NCI-H2196 treated with DMSO at 0.1 percent for 48 hours (cell line): ENCODE measurements around the gene HMGN3.
A peak's percentile ranks its signal among the peaks of the same experiment; 100 is the strongest.

Experiments
- DNase-seq: peaks from one replicate; lab custom pipeline; 2025; ENCODE audit not compliant: unreplicated experiment; lab: John Stamatoyannopoulos, UW

The HMGN3 gene

DNA sequence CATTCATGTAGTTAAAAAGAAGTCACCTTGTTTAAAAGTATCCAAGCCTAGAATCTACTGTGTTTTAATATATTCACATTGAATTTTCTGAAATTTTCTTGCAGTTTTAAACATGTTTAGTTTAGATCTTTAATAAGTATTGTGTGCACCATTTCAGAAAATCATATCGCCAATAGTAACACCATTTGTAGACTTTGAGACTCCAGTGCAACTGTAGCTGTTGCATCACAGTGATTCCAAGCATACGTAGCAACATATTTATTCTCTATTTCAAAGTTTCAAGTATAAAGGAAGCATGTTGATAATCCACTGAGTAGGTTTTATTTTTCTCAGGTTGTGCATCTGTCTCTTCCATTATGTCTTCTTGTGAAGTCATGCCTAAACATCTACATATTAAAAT is 46.4 kb downstream of the HMGN3 start:
- DNase-seq = no peak

DNA sequence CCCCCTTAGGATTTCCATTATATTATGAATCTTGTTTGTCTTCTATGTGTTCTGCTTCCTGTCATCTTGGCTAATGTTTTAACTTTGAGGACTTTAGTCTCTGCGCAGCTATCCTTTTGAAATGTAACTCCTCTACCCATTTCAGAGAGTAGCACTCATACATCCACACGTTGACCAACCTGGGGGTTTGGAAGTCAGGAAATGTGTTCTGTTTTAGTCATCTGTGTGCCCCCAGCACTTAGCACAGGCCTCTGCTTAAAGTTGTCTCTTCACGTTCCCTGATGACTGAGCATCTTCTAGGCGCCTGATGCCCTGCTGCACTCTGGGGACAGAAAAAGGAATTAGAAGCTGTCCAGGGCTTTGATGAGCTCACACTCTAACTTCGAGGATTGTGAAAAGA is 47.9 kb downstream of the HMGN3 start:
- no peak for DNase-seq

DNA sequence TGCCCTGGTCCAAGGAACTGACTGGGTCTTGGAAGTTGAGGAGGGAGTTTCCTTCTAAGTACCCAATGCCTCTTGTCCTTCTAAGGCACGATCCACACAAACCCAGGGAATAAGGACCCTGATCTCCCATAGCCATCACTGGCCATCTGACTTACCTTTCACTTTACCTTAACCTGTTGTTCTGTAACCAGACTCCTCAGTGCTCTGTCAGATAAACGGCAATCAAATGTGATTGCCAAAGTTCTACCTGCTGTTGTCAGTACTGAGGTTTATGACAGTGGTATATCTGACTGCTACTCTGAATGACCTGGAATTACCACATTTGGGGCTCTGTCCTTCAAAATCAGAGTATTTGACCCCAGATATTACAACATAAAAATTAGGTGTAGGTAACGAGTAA is 49.8 kb downstream of the HMGN3 start:
- DNase-seq = no peak

GRCh38 chr6:79184086-79184485 is 50.4 kb downstream of the HMGN3 start:
- DNase-seq = no peak

GRCh38 chr6:79180052-79180451 is 54.4 kb downstream of the HMGN3 start:
- DNase-seq = no peak

DNA sequence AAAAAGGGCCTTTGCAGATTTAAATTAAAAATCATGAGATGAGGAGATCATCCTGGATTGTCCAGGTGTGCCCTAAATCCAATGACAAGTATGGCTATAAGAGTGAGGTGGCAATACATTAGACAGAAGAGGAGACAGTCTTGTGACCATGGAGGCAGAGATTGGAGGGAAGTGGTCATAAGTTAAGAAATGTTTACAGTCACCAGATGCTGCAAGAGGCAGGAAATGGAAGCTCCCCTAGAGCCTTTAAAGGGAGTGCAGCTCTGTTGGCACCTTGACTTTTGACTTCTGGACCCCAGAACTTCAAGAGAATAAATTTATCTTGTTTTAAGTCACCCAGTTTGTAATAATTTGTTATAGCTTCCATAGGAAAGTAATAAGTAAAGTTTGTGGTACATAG is 61.1 kb downstream of the HMGN3 start:
- DNase-seq = no peak

GRCh38 chr6:79170959-79171358 is 63.5 kb downstream of the HMGN3 start:
- peak; percentile 38 for DNase-seq

GRCh38 chr6:79170431-79170830 is 64.1 kb downstream of the HMGN3 start:
- DNase-seq = no peak

DNA sequence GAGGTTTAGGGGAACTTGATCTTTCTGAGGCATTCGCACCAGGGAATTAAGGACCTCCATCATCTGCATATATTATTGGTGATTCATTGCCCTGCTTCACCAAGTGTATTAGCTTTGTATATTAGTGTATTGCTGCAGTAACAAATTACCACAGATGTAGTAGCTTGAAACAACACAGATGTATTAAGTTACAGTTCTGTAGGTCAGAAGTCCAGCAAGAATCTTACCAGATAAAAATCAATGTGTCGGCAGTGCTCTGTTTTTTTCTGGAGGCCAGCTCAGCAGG is 65.8 kb downstream of the HMGN3 start:
- DNase-seq = no peak

DNA sequence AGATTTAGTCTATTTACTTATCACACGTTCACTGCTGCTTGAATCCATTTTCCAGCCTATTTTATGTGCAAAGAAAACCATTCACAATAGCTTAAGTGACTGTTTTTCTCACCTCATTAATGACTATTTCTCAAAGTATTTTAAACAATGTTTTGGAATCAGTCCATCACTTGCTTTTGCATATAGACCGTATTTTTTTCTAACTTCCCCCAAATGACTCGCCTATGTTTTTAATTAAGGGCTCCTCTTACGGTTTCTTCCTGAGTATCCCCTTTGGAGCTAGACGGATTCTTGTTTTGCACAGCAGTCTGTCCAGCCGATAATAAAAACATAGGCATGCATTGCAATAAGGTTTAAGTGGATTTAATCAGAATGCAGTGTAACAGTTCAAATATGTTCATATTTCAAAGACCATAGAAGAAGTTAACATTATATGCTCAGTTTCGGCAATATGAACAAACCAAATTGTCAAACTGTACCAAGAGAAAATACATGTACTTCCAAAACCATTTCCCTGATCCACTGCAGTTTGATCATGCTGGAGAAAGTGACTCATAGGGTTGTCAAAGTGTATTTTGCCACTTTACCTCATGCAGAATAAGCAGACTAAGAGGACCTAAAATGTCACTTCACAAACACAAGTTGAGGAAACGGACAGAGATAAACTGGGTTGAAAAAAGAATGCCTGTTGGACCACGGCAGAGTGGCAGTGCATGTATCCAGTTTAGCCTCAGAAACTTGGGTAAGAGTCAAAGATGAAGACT is 66.4 kb downstream of the HMGN3 start:
- DNase-seq = no peak

- no peak for DNase-seq
Observed at GRCh38 chr6:79159846-79160245, 74.6 kb downstream of the HMGN3 start.

GRCh38 chr6:79158856-79159516 is 75.5 kb downstream of the HMGN3 start:
- no peak for DNase-seq

DNA sequence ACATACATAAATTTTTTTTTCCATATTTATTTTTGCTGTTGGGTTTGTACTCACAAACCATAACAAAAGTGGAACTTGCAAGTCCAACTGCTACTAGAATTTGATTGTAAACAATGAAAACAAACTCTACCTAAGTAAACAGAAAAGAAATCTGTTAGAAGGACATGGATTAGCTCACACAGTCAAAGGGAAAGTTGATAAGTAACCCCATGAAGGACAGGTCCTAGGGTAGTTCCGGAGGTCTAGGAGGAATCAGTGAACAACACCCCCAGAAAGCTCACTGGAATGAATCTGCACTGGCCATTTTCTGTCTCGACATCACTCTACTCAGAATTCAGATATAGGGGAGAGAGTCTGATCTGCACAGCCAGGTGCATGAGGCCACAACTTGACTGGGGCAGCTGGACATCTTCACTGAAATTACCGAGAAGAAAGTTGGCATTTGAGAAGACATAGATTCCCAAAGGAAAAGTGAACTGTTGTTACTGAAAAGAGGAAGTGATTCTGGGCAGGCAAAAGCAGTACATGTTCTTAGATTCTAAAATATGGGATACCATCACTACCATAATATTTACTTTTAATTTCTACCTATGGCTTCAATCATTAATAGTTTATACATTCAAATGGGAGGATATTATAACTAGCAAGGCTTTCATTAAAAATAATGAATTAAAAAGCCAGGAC is 76.4 kb downstream of the HMGN3 start:
- no peak for DNase-seq

GRCh38 chr6:79152269-79152737 is 82.2 kb downstream of the HMGN3 start:
- DNase-seq = no peak
